ENCODE results near the gene C10orf90. TPM values are rescaled to one million over a fixed set of nuclear protein-coding genes. Genes with fewer than 3 reads are reported as not detected.

C10orf90 gene
- total and polyA plus RNA-seq, 7 donors: 0.01 to 0.39 (median 0.07) TPM; not detected in 4

GRCh38 chr10:126705951-126706565, 35.6 kb upstream of the C10orf90 start:
- TF ChIP-seq, protein P1, sequence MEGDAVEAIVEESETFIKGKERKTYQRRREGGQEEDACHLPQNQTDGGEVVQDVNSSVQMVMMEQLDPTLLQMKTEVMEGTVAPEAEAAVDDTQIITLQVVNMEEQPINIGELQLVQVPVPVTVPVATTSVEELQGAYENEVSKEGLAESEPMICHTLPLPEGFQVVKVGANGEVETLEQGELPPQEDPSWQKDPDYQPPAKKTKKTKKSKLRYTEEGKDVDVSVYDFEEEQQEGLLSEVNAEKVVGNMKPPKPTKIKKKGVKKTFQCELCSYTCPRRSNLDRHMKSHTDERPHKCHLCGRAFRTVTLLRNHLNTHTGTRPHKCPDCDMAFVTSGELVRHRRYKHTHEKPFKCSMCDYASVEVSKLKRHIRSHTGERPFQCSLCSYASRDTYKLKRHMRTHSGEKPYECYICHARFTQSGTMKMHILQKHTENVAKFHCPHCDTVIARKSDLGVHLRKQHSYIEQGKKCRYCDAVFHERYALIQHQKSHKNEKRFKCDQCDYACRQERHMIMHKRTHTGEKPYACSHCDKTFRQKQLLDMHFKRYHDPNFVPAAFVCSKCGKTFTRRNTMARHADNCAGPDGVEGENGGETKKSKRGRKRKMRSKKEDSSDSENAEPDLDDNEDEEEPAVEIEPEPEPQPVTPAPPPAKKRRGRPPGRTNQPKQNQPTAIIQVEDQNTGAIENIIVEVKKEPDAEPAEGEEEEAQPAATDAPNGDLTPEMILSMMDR (IDR thresholded peaks at IDR 0.05): no peak
- H3K4me3 ChIP-seq: no peak overlapping the region
- H3K27me3 ChIP-seq (ENCODE audit: insufficient read depth in 3 of 3, low read length in 2 of 3): no peaks in the 10 kb centered on the region
- intact Hi-C loops (cut with DNase I): no loop called here
- no peaks in the 10 kb centered on the region for H3K9me3 ChIP-seq
- ATAC-seq (no peak), DNase-seq (no peak)
- 57 to 64% (median 59%) methylated on average over 3 of the region's 3 CpGs for WGBS, 3 donors
- no peaks in the 10 kb centered on the region for H3K36me3 ChIP-seq (ENCODE audit: insufficient read depth in 1 of 2, low read depth in 1 of 2)
- H3K27ac ChIP-seq: no peak overlapping the region
- H3K4me1 ChIP-seq: no peaks in the 10 kb centered on the region

- no peaks in the 10 kb centered on the region for H3K27me3 ChIP-seq (ENCODE audit: insufficient read depth in 3 of 3, low read length in 2 of 3)
- ATAC-seq (no peak), DNase-seq (no peak)
- no peak overlapping the region for H3K27ac ChIP-seq
- WGBS, 3 donors: 62 to 80% (median 69%) methylated on average over 5 of the region's 5 CpGs
- intact Hi-C loops (cut with DNase I): no loop called here
- H3K4me1 ChIP-seq: no peaks in the 10 kb centered on the region
- TF ChIP-seq, protein P1 (IDR thresholded peaks at IDR 0.05): no peak
- no peaks in the 10 kb centered on the region for H3K36me3 ChIP-seq (ENCODE audit: insufficient read depth in 1 of 2, low read depth in 1 of 2)
- no peaks in the 10 kb centered on the region for H3K9me3 ChIP-seq
- H3K4me3 ChIP-seq: no peak overlapping the region
Observed at GRCh38 chr10:126705131-126705530, 34.6 kb upstream of the C10orf90 start.

DNA sequence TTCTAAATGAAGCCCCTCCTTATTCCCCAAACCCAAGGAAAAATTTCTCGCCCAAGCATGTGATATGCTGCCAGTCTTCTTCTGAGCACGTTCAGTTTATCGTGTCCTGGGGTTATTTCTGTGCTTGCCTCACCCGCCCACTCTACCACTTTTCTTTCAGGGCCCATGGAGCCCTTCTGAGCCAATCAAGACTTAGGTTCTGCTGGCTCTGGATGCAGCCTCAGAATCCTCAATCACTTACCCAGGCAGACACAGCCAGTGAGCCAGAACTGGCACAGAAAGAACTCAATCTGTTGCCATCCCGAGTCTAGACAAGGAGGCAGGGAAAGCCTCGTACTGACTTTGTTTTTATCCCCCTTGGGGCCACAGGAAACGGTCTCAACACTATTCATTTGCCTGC, 34.2 kb upstream of the C10orf90 start:
- H3K27ac ChIP-seq: no peak overlapping the region
- no peak for ATAC-seq
- intact Hi-C loops (cut with DNase I): no loop called here

GRCh38 chr10:126702181-126702580, 31.7 kb upstream of the C10orf90 start:
- Histone ChIP-seq H3K4me1 (no peaks in the 10 kb centered on the region), H3K27ac (no peak overlapping the region), H3K36me3 (ENCODE audit: insufficient read depth in 1 of 2, low read depth in 1 of 2) (no peaks in the 10 kb centered on the region), H3K4me3 (no peak overlapping the region), H3K9me3 (no peaks in the 10 kb centered on the region), H3K27me3 (ENCODE audit: insufficient read depth in 3 of 3, low read length in 2 of 3) (no peaks in the 10 kb centered on the region)
- DNase-seq (no peak), ATAC-seq (no peak)
- WGBS, 3 donors: 77 to 86% (median 85%) methylated on average over 3 of the region's 3 CpGs
- intact Hi-C loops (cut with DNase I): no loop called here
- TF ChIP-seq, protein P1 (IDR thresholded peaks at IDR 0.05): no peak

More for the DNA sequence above, 34.2 kb upstream of the C10orf90 start:
- no peaks in the 10 kb centered on the region for H3K4me1 ChIP-seq
- no peaks in the 10 kb centered on the region for H3K36me3 ChIP-seq (ENCODE audit: insufficient read depth in 1 of 2, low read depth in 1 of 2)
- H3K4me3 ChIP-seq: no peak overlapping the region
- TF ChIP-seq, protein P1 (IDR thresholded peaks at IDR 0.05): no peak
- no peaks in the 10 kb centered on the region for H3K9me3 ChIP-seq
- 43 to 49% (median 48%) methylated on average over 7 of the region's 7 CpGs for WGBS, 3 donors
- H3K27me3 ChIP-seq (ENCODE audit: insufficient read depth in 3 of 3, low read length in 2 of 3): no peaks in the 10 kb centered on the region
- DNase-seq: no peak

DNA sequence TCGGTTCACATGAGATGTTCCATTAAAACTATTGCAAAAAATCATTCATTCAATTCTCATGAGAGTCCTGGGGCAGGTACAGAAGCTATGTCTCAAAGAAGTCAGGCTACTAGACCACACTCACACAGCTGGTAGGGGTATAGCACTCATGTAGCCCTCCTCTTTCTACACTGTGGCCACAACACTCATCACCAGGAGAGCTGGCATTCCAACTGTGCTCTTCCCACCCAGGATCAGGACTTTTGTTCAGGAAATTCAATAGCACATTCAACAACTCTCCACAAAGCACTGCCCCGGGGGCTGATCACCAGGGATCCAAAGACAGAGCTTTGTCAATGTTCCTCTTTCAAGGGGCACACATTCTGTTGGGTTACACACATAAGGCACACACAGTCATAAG, 31.0 kb upstream of the C10orf90 start:
- ATAC-seq: no peak

More for the DNA sequence above, 31.0 kb upstream of the C10orf90 start:
- TF ChIP-seq, protein P1 (IDR thresholded peaks at IDR 0.05): no peak
- Histone ChIP-seq H3K9me3 (no peaks in the 10 kb centered on the region), H3K36me3 (ENCODE audit: insufficient read depth in 1 of 2, low read depth in 1 of 2) (no peaks in the 10 kb centered on the region), H3K4me1 (no peaks in the 10 kb centered on the region), H3K27me3 (ENCODE audit: insufficient read depth in 3 of 3, low read length in 2 of 3) (no peaks in the 10 kb centered on the region), H3K27ac (no peak overlapping the region), H3K4me3 (no peak overlapping the region)
- no peak for DNase-seq
- WGBS, 3 donors: 74 to 87% (median 84%) methylated on average over 2 of the region's 2 CpGs
- intact Hi-C loops (cut with DNase I): no loop called here

All from psoas muscle (tissue), 8 donors.